GM21526 (cell line): ENCODE results near the gene CELSR1.
A peak's percentile ranks its signal among the peaks of the same experiment; 100 is the strongest.

Source experiments
- ATAC-seq: cut with Tn5 transposase; IDR thresholded peaks from one replicate; pipeline ENCODE4 v1.9.1; 2021; ENCODE audit warnings: moderate library complexity; ENCODE audit not compliant: unreplicated experiment, low FRiP score

CELSR1 gene

GRCh38 chr22:46537225-46537945, at the start of gene CELSR1:
Gene CELSR1, minus strand, starts transcription at chr22:46537620. Its CDS starts 450 bp downstream, at chr22:46537170.
- ATAC-seq, result no peak

GRCh38 chr22:46587061-46587460, 49.6 kb upstream of the CELSR1 start:
- peak; percentile 36 for ATAC-seq

- ATAC-seq, result no peak
These were observed 49.2 kb upstream of the CELSR1 start for GRCh38 chr22:46586531-46587011.

GRCh38 chr22:46586123-46586519, 48.7 kb upstream of the CELSR1 start:
- ATAC-seq, result no peak

GRCh38 chr22:46585340-46586122, 48.1 kb upstream of the CELSR1 start:
- ATAC-seq, result no peak

- no peak for ATAC-seq
These were observed 46.9 kb upstream of the CELSR1 start for GRCh38 chr22:46584081-46584921.

GRCh38 chr22:46583571-46583970, 46.2 kb upstream of the CELSR1 start:
- ATAC-seq, result no peak

GRCh38 chr22:46582281-46582933, 45.0 kb upstream of the CELSR1 start:
- ATAC-seq, result no peak

- ATAC-seq, result no peak
These were observed 44.3 kb upstream of the CELSR1 start for GRCh38 chr22:46581538-46582244.

GRCh38 chr22:46580940-46581537, 43.6 kb upstream of the CELSR1 start:
- ATAC-seq, result no peak

GRCh38 chr22:46579751-46580449, 42.5 kb upstream of the CELSR1 start:
- no peak for ATAC-seq

GRCh38 chr22:46578824-46579561, 41.6 kb upstream of the CELSR1 start:
- ATAC-seq, result no peak

- no peak for ATAC-seq
These were observed 40.9 kb upstream of the CELSR1 start for GRCh38 chr22:46578251-46578823.

GRCh38 chr22:46577368-46578249, 40.2 kb upstream of the CELSR1 start:
- no peak for ATAC-seq

GRCh38 chr22:46576556-46577367, 39.3 kb upstream of the CELSR1 start:
- ATAC-seq, result no peak
